GM13977 (cell line): ENCODE data around the gene CASKIN2.

ENCODE experiments used
- DNase-seq: peaks from one replicate; pipeline ENCODE4 v3.0.0; 2012; ENCODE audit warnings: low spot score
- in situ Hi-C: fragments of 300-500 bp; cut with MboI; formaldehyde crosslinking; loops from one replicate; pipeline ENCODE4 v1.12.0; 2022; ENCODE audit warnings: low sequenced_read_pairs, low pct_unique_long_range_greater_than_20kb, mixed read lengths, inconsistent platforms; ENCODE audit not compliant: unreplicated experiment
- TF ChIP-seq, protein P1 (sequence below): IDR thresholded peaks from 2 replicates; pipeline ENCODE4 v1.5.1; 2012; ENCODE audit warnings: mild to moderate bottlenecking, control low read depth; ENCODE audit not compliant: insufficient read depth; ENCODE audit errors: extremely low read depth, missing control alignments

Gene CASKIN2

DNA sequence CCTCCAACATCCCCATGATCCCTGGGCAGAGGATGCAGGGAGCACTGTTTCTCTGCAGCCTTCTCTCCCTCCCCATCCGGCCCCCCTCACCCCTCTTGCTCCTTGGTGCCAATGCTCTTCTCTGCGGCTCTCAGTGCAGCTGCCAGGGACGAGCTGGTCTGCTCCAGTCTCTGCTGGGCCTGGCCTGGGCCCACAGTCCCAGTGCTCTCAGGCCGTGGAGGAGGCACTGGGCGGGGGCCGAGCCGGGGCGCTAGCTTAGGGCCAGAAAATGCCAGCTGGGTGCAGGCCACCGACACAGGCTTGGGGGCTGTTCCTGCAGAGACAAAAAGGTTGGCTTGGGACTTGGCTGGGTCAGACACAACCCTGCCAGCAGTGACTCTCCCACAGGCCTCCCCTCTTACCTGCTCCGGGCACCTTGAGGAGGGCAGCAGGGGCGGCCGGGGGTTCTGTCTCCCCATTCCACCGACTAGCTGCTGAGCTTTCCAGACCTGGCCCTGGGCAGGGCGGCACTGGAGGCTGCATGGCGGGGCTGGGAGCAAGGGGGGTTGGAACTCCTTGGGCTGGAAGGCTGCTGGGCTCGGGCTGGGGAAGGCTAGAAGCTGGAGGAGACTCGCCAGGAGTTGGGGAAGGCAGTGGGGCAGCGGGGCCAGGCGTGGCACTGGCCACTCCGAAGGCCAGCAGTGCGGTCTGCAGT, 13.8 kb downstream of the CASKIN2 start:
- TF ChIP-seq, protein P1, sequence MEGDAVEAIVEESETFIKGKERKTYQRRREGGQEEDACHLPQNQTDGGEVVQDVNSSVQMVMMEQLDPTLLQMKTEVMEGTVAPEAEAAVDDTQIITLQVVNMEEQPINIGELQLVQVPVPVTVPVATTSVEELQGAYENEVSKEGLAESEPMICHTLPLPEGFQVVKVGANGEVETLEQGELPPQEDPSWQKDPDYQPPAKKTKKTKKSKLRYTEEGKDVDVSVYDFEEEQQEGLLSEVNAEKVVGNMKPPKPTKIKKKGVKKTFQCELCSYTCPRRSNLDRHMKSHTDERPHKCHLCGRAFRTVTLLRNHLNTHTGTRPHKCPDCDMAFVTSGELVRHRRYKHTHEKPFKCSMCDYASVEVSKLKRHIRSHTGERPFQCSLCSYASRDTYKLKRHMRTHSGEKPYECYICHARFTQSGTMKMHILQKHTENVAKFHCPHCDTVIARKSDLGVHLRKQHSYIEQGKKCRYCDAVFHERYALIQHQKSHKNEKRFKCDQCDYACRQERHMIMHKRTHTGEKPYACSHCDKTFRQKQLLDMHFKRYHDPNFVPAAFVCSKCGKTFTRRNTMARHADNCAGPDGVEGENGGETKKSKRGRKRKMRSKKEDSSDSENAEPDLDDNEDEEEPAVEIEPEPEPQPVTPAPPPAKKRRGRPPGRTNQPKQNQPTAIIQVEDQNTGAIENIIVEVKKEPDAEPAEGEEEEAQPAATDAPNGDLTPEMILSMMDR = no peak
- in situ Hi-C loops = no loop called here
- no peak for DNase-seq

DNA sequence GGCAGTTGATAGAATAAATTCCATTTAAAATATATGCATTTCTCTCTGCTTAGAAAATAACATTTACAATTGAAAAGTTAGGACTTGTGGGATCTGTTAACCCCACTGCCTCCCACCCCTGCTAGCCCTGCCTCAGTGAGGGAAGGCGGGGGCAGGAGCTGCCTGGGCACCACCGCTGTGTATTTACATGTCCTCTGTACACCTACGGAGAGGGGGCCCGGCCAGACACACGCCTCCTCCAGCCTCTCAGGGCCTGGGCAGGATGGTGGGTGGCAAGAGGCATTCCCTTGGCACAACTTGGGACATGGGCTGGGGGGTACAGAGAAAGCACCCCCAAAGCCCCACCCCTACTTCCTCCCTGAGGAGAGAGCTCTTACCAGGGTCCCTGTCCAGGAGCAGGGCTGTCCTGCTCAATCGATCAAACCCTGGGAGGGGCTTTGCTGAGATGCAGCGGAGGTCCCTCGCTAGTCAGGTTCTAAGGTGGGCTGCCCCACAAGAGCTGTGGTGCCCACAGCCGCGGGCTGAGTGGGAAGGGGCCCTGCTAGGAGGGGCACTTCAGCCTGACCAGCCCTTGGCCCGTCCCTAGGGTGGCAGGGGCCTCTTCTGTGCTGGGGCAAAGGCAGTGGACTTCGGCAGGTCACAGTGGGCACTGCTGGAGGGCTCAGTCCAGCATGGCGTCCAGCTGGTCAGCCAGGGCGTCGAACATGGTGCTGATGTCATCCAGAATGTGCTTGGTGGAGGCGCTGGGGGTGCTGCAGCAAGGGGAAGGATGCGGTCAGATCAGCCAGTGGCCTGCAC, 14.7 kb downstream of the CASKIN2 start:
- no peak for DNase-seq
- in situ Hi-C loops = no loop called here
- TF ChIP-seq, protein P1 = no peak

DNA sequence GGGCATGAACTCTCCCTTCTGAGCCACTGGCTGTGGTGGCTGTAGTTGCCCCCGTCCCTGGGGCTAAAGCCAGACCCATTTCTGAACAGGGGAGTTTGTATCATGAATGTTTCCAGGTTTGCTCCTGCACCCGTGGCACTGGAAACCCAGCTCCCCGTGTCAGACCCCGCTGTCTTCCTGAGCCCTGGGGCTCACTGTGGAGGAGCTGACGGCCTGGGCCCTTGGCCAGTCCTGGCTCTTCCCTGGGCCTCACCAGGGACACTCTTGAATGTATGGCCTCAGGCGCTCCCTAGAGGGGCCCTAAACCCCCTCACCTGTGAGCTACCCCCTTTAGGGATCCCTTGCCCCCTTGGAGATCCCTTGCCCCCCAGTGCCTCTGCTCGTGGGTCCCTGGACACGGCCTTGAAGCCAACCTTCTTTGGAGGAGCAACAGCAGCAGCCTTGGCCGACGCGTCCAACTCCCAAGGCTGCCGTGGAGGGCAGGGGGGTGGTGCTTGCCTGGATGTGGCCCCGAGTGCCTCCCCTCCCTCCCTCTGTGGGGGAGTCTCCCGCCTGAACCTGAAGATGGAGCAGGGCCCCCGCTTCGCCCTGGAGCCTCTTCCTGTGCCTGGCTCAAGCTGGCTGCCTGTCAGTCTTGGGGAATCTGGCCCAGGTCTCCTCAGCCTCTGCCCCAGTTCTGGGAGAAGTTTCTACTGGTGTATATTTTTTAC, 15.9 kb downstream of the CASKIN2 start:
- in situ Hi-C loops = no loop called here
- DNase-seq = no peak
- TF ChIP-seq, protein P1 = no peak

DNA sequence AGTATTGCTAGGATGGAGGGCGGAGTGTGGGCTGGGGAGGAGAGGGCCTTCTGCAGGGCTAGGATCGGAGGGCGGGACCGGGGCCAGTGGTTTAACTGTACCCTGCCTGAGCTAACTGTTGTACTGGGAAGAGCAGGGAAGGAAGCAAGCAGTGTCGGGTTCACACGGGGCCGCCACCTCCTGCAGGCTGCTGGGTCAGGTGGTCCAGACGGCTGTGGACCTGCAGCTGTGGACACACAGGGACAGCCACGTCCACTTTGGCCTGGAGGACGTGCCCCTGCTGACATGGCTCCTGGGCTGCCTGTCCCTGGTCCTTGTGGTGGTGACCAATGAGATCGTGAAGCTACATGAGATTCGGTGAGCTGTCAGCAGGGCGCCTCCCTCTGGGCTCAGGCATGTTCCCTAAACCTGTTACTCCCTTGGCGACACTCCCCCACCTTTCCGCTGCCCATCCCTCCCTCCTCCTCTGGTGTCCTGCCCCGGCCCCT, 16.6 kb downstream of the CASKIN2 start:
- in situ Hi-C loops = no loop called here
- TF ChIP-seq, protein P1 = no peak
- DNase-seq = no peak

DNA sequence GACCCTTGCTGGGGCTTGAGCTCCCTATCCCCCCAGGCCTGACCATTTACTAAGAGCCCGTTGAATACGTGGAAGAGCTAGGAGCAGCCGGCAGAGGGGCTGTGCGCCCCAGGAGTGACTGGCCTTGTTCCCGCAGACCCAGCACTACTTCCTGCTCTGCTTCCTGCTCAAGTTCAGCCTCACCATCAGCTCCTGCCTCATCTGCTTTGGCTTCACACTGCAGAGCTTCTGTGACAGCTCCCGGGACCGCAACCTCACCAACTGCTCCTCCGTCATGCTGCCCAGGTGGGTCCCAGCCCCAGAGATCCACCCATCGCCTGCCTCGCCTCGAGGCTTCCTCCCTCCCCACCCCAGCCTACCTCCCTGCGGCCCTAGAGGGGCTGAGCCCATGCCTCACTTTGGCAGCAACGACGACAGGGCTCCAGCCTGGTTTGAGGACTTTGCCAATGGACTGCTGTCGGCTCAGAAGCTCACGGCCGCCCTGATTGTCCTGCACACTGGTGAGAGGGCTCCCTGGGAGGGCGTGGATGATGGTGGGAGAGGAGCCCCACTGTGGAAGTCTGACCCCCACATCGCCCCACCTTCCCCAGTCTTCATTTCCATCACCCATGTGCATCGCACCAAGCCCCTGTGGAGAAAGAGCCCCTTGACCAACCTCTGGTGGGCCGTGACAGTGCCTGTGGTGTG, 17.2 kb downstream of the CASKIN2 start:
- TF ChIP-seq, protein P1 = no peak
- no peak for DNase-seq
- in situ Hi-C loops = no loop called here

DNA sequence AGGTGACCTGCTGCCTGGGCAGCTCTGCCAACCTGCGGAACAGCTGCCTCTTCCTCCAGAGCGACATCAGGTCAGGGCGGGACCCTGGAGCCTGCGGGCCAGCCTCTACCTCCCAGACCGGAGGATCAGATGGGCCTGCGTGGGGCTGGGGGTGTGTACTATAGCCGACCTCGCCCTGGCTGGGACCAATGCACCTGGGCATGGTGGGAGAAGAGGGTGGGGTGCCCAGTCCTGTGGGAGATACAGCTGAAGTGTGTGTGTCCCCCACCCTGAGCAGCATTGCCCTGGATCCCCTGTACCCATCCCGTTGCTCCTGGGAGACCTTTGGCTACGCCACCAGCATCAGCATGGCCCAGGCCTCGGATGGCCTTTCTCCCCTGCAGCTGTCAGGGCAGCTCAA, 19.3 kb downstream of the CASKIN2 start:
- in situ Hi-C loops = no loop called here
- DNase-seq = no peak
- TF ChIP-seq, protein P1 = no peak
